ENCODE measurements around the gene SPARC. TPM values are rescaled to one million over a fixed set of nuclear protein-coding genes. Genes with fewer than 3 reads are reported as not detected.

The SPARC gene
- total and polyA plus RNA-seq, 2 experiments from 2014 or later: 6,520 to 20,092 TPM

- 1 to 2% methylated on average over 8 of the region's 8 CpGs for WGBS, 2 experiments (ENCODE audit: low coverage in 1 of 2, low lambda C conversion rate in 2 of 2, missing lambda C conversion rate in 2 of 2)
- in situ Hi-C loops (cut with MboI): no loop called here
- H2AFZ ChIP-seq: no peak overlapping the region
These were observed 1.9 kb downstream of the SPARC start for GRCh38 chr5:151684690-151685361.

GRCh38 chr5:151683986-151684588 is 2.6 kb downstream of the SPARC start:
- in situ Hi-C loops (cut with MboI): no loop called here
- DNase-seq: peak; percentile 48
- peak overlapping the region; percentile 99 for H3K9ac ChIP-seq
- H3K27me3 ChIP-seq (replicated peaks; ENCODE audit: insufficient read depth): no peaks in the 10 kb centered on the region
- H3F3A ChIP-seq (ENCODE audit: insufficient read depth): peaks cover 81% of the 10 kb centered on the region
- 0 to 5% methylated on average over 2 of the region's 2 CpGs for WGBS, 2 experiments (ENCODE audit: low coverage in 1 of 2, low lambda C conversion rate in 2 of 2, missing lambda C conversion rate in 2 of 2)
- peak overlapping the region; percentile 95 for H3K4me3 ChIP-seq
- H3K4me2 ChIP-seq (ENCODE audit: unreplicated experiment): peak overlapping the region; percentile 96
- TF ChIP-seq EZH2 (IDR thresholded peaks at IDR 0.05; ENCODE audit: insufficient read depth, poor library complexity, severe bottlenecking) (no peak), EZH2phosphoT487 (IDR thresholded peaks at IDR 0.05; ENCODE audit: insufficient read depth, low read depth) (no peak)
- H3K9me2 ChIP-seq (ENCODE audit: insufficient read depth): no peaks in the 10 kb centered on the region
- H4K20me1 ChIP-seq (ENCODE audit: insufficient read depth): peaks cover 28% of the 10 kb centered on the region; the same call in 1 of the 2 replicates
- no peaks in the 10 kb centered on the region for H3K9me3 ChIP-seq (ENCODE audit: low read depth)
- peaks cover 57% of the 10 kb centered on the region for H3K4me1 ChIP-seq (ENCODE audit: insufficient read depth)
- H3K27ac ChIP-seq: peak overlapping the region; percentile 99
- no peak overlapping the region for H2AFZ ChIP-seq
- peaks cover 48% of the 10 kb centered on the region for H3K36me3 ChIP-seq (ENCODE audit: low read depth)
- peaks cover 91% of the 10 kb centered on the region for H3K79me2 ChIP-seq (ENCODE audit: insufficient read depth)

More at GRCh38 chr5:151684690-151685361, 1.9 kb downstream of the SPARC start:
- Histone ChIP-seq H3K79me2 (ENCODE audit: insufficient read depth) (peaks cover 84% of the 10 kb centered on the region), H4K20me1 (ENCODE audit: insufficient read depth) (peaks cover 24% of the 10 kb centered on the region; the same call in 1 of the 2 replicates), H3F3A (ENCODE audit: insufficient read depth) (peaks cover 73% of the 10 kb centered on the region), H3K4me1 (ENCODE audit: insufficient read depth) (peaks cover 49% of the 10 kb centered on the region), H3K9me2 (ENCODE audit: insufficient read depth) (no peaks in the 10 kb centered on the region), H3K4me2 (ENCODE audit: unreplicated experiment) (peak overlapping the region; percentile 96), H3K27ac (peak overlapping the region; percentile 99), H3K4me3 (peak overlapping the region; percentile 95), H3K27me3 (replicated peaks; ENCODE audit: insufficient read depth) (no peaks in the 10 kb centered on the region), H3K9me3 (ENCODE audit: low read depth) (no peaks in the 10 kb centered on the region), H3K36me3 (ENCODE audit: low read depth) (peaks cover 48% of the 10 kb centered on the region), H3K9ac (peak overlapping the region; percentile 99)
- DNase-seq: peak; percentile 96
- TF ChIP-seq EZH2 (IDR thresholded peaks at IDR 0.05; ENCODE audit: insufficient read depth, poor library complexity, severe bottlenecking) (no peak), EZH2phosphoT487 (IDR thresholded peaks at IDR 0.05; ENCODE audit: insufficient read depth, low read depth) (no peak)

GRCh38 chr5:151683444-151683843 is 3.3 kb downstream of the SPARC start:
- H4K20me1 ChIP-seq (ENCODE audit: insufficient read depth): peaks cover 32% of the 10 kb centered on the region; the same call in 1 of the 2 replicates
- DNase-seq: peak; percentile 27
- peak overlapping the region; percentile 99 for H3K9ac ChIP-seq
- no peak for TF ChIP-seq EZH2phosphoT487 (IDR thresholded peaks at IDR 0.05; ENCODE audit: insufficient read depth, low read depth)
- no peak for TF ChIP-seq EZH2 (IDR thresholded peaks at IDR 0.05; ENCODE audit: insufficient read depth, poor library complexity, severe bottlenecking)
- WGBS, 2 experiments (ENCODE audit: low coverage in 1 of 2, low lambda C conversion rate in 2 of 2, missing lambda C conversion rate in 2 of 2): 7 to 14% methylated on average over 5 of the region's 5 CpGs
- H3K36me3 ChIP-seq (ENCODE audit: low read depth): peaks cover 48% of the 10 kb centered on the region
- H3K27ac ChIP-seq: peak overlapping the region; percentile 99
- in situ Hi-C loops (cut with MboI): no loop called here
- H3K4me1 ChIP-seq (ENCODE audit: insufficient read depth): peaks cover 63% of the 10 kb centered on the region
- H3K27me3 ChIP-seq (replicated peaks; ENCODE audit: insufficient read depth): no peaks in the 10 kb centered on the region
- H3K4me3 ChIP-seq: peak overlapping the region; percentile 95
- H3K79me2 ChIP-seq (ENCODE audit: insufficient read depth): peaks cover 93% of the 10 kb centered on the region
- no peak overlapping the region for H2AFZ ChIP-seq
- H3F3A ChIP-seq (ENCODE audit: insufficient read depth): peaks cover 87% of the 10 kb centered on the region
- H3K9me2 ChIP-seq (ENCODE audit: insufficient read depth): no peaks in the 10 kb centered on the region
- H3K4me2 ChIP-seq (ENCODE audit: unreplicated experiment): peak overlapping the region; percentile 96
- no peaks in the 10 kb centered on the region for H3K9me3 ChIP-seq (ENCODE audit: low read depth)

GRCh38 chr5:151682751-151683331 is 3.9 kb downstream of the SPARC start:
- TF ChIP-seq EZH2 (IDR thresholded peaks at IDR 0.05; ENCODE audit: insufficient read depth, poor library complexity, severe bottlenecking) (no peak), EZH2phosphoT487 (IDR thresholded peaks at IDR 0.05; ENCODE audit: insufficient read depth, low read depth) (no peak)
- Histone ChIP-seq H3K27ac (peak overlapping the region; percentile 99), H3K9me3 (ENCODE audit: low read depth) (no peaks in the 10 kb centered on the region), H3K9me2 (ENCODE audit: insufficient read depth) (no peaks in the 10 kb centered on the region), H3K4me2 (ENCODE audit: unreplicated experiment) (peak overlapping the region; percentile 96), H3K4me3 (peak overlapping the region; percentile 95), H4K20me1 (ENCODE audit: insufficient read depth) (peaks cover 34% of the 10 kb centered on the region), H3K27me3 (replicated peaks; ENCODE audit: insufficient read depth) (no peaks in the 10 kb centered on the region), H2AFZ (no peak overlapping the region), H3K36me3 (ENCODE audit: low read depth) (peaks cover 49% of the 10 kb centered on the region), H3K9ac (peak overlapping the region; percentile 99), H3F3A (ENCODE audit: insufficient read depth) (peaks cover 88% of the 10 kb centered on the region), H3K4me1 (ENCODE audit: insufficient read depth) (peaks cover 68% of the 10 kb centered on the region), H3K79me2 (ENCODE audit: insufficient read depth) (peaks cover 93% of the 10 kb centered on the region)
- in situ Hi-C loops (cut with MboI): no loop called here
- DNase-seq: peak; percentile 81
- 6 to 15% methylated on average over 5 of the region's 5 CpGs for WGBS, 2 experiments (ENCODE audit: low coverage in 1 of 2, low lambda C conversion rate in 2 of 2, missing lambda C conversion rate in 2 of 2)

Measured in GM23248 (cell line).